ENCODE measurements around the gene IGF1R. TPM values are rescaled to one million over a fixed set of nuclear protein-coding genes. Genes with fewer than 3 reads are reported as not detected.

The IGF1R gene
- total and polyA plus RNA-seq, 5 experiments from 2014 or later, result 2.5 to 122 (median 6.3) TPM

DNA sequence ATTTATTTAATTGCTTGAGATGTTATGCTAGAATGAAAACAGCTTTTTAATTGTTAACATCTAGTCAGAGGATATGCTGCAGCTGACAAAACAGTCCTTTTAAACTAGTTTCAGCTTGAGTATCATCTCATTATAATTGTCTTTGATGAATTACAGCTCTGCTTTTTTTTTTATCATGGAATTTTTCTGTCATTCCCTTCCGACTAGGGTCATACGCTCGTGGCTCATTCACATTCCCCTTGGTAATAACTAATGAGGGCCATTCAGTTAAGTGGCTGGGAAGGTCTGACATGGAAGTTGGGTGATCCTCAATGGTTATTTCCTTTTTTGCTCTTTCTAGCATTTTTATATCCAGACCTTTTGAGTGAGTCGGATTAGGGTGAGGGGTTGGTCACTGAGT lies 282.2 kb downstream of the IGF1R start:
- H3K27me3 Mint-ChIP-seq, result peaks cover 0 to 3% (median 0%) of the 10 kb centered on the region in 5 donors
- H3K9me3 Mint-ChIP-seq, result no peaks in the 10 kb centered on the region
- peaks cover 8 to 89% (median 15%) of the 10 kb centered on the region in 3 donors for H3K36me3 Mint-ChIP-seq
- H3K4me1 Mint-ChIP-seq, result no peaks in the 10 kb centered on the region
- POLR2A ChIA-PET, result no interaction called here
- DNase-seq (no peak), ATAC-seq (no peak)
- no peak overlapping the region for H3K4me3 Mint-ChIP-seq
- H3K27ac Mint-ChIP-seq, result peak overlapping the region in 2 of 10 donors; percentile 1 to 54

DNA sequence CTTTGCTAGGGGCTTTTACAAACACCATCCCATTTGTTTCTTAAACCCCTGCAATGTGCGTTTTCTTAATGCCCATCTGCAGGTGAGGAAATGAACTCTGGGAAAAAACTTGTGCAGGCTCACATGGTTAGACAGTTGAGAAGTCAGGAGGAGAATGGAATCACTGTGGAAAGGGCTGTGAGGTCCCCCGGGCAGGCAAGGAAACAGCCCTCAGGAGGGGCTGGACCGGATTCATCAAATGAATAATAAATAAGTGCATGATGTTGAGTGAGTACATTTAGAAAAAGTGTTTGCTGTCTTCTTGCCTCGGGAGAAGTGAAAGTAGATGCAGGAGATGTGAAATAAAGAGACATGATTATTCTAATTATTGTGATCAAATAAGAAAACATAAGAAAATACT lies 282.7 kb downstream of the IGF1R start:
- POLR2A ChIA-PET, result no interaction called here
- H3K27ac Mint-ChIP-seq, result peak overlapping the region in 3 of 10 donors; percentile 1 to 54 (median 49)

DNA sequence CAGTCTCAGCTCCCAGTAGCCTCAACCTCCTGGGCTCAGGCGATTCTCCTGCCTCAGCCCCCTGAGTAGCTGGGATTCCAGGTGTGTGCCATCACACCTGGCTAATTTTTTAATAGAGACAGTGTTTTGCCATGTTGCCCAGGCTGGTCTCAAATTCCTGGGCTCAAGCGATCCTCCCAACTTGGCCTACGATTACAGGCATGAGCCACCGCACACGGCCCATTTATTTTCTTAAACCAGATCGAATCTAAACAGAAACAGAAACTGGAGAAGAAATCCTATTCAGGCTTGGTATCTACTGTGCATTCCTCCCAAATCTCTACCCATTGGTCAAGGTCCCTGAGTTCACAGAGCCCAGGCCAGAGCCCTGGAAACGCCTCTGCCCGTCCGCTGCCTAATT lies 285.1 kb downstream of the IGF1R start:
- Mint-ChIP-seq H3K4me3 (no peak overlapping the region), H3K36me3 (peaks cover 17 to 92% (median 22%) of the 10 kb centered on the region in 3 donors), H3K27me3 (peaks cover 0 to 3% (median 0%) of the 10 kb centered on the region in 5 donors), H3K9me3 (no peaks in the 10 kb centered on the region), H3K27ac (peak overlapping the region in 1 of 10 donors; percentile 65), H3K4me1 (peaks cover 0 to 2% (median 0%) of the 10 kb centered on the region in 4 donors)
- POLR2A ChIA-PET, result no interaction called here
- DNase-seq (no peak), ATAC-seq (no peak)

More for the DNA sequence above, 282.7 kb downstream of the IGF1R start:
- Mint-ChIP-seq H3K4me1 (no peaks in the 10 kb centered on the region), H3K36me3 (peaks cover 8 to 88% (median 13%) of the 10 kb centered on the region in 3 donors), H3K9me3 (no peaks in the 10 kb centered on the region), H3K27me3 (peaks cover 0 to 3% (median 0%) of the 10 kb centered on the region in 5 donors), H3K4me3 (no peak overlapping the region)
- DNase-seq (no peak), ATAC-seq (no peak)

DNA sequence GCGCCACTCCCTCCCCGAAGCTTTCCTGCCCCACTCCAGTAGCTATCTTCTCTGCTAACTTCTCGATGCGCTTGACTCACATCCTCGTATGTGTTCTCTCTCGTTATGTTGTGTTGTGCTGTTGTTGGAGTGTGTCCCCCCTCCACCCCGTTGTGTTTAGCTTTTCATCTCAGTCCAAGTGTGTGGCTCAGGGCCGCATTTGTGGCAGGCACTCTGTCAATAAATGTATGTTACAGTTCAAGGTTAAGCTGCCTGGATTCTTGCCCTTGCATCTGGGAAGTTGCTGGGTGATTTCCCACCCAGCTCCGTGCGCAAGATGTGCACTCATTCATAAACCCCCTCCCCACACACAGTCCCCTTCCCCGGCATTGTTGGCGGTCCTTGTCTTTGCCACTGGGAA lies 287.4 kb downstream of the IGF1R start:
- Mint-ChIP-seq H3K9me3 (no peaks in the 10 kb centered on the region), H3K4me3 (no peak overlapping the region), H3K4me1 (peaks cover 0 to 2% (median 0%) of the 10 kb centered on the region in 4 donors), H3K27me3 (peaks cover 0 to 3% (median 0%) of the 10 kb centered on the region in 5 donors), H3K36me3 (peaks cover 9 to 95% (median 34%) of the 10 kb centered on the region in 3 donors), H3K27ac (peak overlapping the region in 2 of 10 donors; percentile 30 to 58)
- POLR2A ChIA-PET, result no interaction called here
- no peak for DNase-seq
- no peak for ATAC-seq

DNA sequence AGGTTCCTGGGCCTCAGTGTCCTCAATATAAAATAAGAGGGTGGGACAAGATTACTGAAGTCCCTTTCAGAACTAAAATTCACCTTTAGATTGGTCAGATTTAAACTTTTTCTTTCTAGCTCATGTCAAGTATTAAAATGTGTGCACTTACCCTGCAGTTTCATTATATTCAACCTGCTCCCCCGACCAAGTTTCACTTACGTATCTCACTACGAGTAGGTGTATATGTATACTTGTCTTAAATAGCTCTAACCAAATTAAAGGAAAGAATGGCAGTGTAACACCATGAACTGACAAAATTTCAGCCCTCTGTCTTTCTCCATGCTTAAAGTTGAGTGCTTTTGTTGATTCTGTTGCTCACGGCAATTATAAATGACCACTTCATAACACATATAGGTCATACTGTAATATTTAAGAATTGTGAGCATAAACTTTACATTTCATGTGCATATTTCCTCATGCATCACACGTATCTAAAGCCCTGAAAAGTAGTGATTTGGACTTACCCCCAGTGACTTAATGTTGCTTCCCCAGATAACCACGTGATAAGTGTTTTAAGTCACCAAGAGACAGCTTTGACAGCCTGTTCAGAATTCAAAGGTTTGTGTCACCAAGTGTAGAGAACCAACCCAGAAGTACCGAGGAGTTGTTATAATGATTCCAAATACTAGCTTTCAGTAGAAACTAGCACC lies 289.2 kb downstream of the IGF1R start:
- H3K36me3 Mint-ChIP-seq, result peaks cover 12 to 98% (median 30%) of the 10 kb centered on the region in 3 donors
- H3K27me3 Mint-ChIP-seq, result peaks cover 0 to 3% (median 0%) of the 10 kb centered on the region in 5 donors
- POLR2A ChIA-PET, result no interaction called here
- H3K27ac Mint-ChIP-seq, result peak overlapping the region in 1 of 10 donors; percentile 67
- DNase-seq, result no peak
- H3K4me1 Mint-ChIP-seq, result peaks cover 0 to 2% (median 0%) of the 10 kb centered on the region in 4 donors
- H3K9me3 Mint-ChIP-seq, result no peaks in the 10 kb centered on the region
- ATAC-seq, result no peak
- H3K4me3 Mint-ChIP-seq, result no peak overlapping the region

DNA sequence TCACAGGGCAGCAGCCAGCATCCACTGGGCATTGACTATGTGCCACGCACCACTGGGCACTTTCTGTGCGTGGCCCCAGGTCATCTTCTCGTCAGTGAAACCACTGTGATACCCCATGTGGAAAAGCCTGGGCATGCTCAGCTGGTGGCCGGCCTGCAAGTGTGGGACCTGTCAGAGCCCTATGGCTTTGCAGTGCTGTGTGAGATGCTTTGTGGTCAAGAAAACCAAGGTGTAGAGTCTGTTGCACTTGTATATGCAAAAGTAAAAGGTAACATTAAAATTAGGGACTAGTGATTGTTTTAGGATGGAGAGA lies 289.7 kb downstream of the IGF1R start:
- no peak for ATAC-seq
- peaks cover 12 to 98% (median 30%) of the 10 kb centered on the region in 3 donors for H3K36me3 Mint-ChIP-seq
- peaks cover 0 to 2% (median 0%) of the 10 kb centered on the region in 4 donors for H3K4me1 Mint-ChIP-seq

GRCh38 chr15:98938799-98939198 lies 290.5 kb downstream of the IGF1R start:
- Mint-ChIP-seq H3K27ac (peak overlapping the region in 1 of 10 donors; percentile 22), H3K9me3 (no peaks in the 10 kb centered on the region), H3K36me3 (peaks cover 12 to 98% (median 30%) of the 10 kb centered on the region in 3 donors), H3K4me3 (no peak overlapping the region), H3K4me1 (peaks cover 0 to 2% (median 0%) of the 10 kb centered on the region in 4 donors), H3K27me3 (no peaks in the 10 kb centered on the region)
- POLR2A ChIA-PET, result no interaction called here
- no peak for ATAC-seq
- no peak for DNase-seq

More for the DNA sequence above, 289.7 kb downstream of the IGF1R start:
- Mint-ChIP-seq H3K9me3 (no peaks in the 10 kb centered on the region), H3K27me3 (peaks cover 0 to 3% (median 0%) of the 10 kb centered on the region in 5 donors), H3K27ac (peak overlapping the region in 1 of 10 donors; percentile 67), H3K4me3 (no peak overlapping the region)
- no peak for DNase-seq
- POLR2A ChIA-PET, result no interaction called here

DNA sequence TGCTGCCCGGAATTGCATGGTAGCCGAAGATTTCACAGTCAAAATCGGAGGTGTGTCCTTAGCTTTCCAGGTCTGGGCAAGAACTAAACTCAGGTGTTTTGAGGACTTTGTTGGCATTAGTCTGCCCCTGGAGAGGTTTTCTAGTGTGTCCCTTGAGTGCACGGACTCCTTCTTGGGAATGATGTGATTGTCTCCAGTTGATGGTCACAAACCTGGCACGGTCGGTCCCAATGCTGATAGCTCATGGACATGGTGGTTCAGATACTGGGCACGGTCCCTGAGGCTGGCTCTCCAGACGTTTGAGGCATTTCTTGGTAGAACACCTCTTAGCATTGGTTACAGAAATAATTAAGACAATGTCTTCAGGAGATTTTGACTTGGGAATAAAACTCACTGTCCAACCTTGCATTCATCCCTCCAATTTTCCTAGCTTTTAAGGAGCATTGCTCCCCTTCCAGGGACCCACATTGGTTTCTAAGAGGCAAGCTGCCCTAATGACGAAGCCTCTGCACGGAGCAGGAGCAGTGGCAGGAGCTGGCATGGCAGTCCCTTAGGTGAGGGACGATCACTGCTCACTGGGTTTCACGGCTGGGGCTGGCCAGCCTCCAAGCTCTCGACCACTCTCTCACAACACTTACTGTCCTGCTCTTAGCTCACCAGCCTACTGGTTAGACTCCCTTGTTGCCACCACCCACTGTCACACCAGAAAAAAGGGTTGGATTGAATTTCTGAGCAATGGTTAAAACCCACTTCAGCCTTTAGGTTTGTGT lies 291.2 kb downstream of the IGF1R start:
- H3K9me3 Mint-ChIP-seq, result no peaks in the 10 kb centered on the region
- no peak for DNase-seq
- POLR2A ChIA-PET, result no interaction called here
- peak overlapping the region in 2 of 10 donors; percentile 24 to 33 for H3K27ac Mint-ChIP-seq
- no peak for ATAC-seq
- no peak overlapping the region for H3K4me3 Mint-ChIP-seq
- peaks cover 12 to 96% (median 26%) of the 10 kb centered on the region in 3 donors for H3K36me3 Mint-ChIP-seq
- H3K27me3 Mint-ChIP-seq, result no peaks in the 10 kb centered on the region
- H3K4me1 Mint-ChIP-seq, result peaks cover 0 to 2% (median 0%) of the 10 kb centered on the region in 4 donors

DNA sequence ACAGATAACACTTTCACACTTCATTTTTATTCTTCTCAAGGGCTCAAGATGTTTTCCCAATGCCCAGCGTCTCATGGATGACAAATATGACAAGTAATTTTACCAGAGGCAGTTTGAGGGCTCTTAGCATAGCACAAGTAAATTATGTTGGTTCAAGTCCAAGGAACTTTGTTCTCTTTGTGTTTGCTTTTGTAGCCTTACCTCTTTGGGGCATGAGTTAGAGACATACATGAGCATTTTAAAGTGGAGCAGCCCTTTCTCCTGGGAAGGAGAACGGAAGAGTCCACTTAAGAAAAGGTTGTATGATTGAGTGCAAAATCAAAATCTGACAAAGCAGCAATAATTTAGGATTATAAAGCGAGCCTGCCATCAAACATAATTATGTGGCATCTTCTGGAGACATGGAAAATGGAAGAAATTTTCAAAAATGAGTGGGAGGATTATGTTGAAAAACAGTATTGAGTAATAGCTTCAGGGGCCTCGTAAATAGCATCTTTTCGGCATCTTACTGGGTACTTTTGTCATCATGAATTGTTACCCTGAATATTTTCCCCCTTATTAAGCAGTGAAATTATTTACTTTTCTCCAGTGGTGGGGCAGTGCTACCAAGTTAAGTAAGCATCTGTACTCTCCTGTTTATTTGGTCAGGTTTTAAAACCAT lies 293.4 kb downstream of the IGF1R start:
- no peaks in the 10 kb centered on the region for H3K27me3 Mint-ChIP-seq
- H3K4me3 Mint-ChIP-seq, result no peak overlapping the region
- H3K9me3 Mint-ChIP-seq, result no peaks in the 10 kb centered on the region
- POLR2A ChIA-PET, result no interaction called here
- peak overlapping the region in 1 of 10 donors; percentile 18 for H3K27ac Mint-ChIP-seq
- no peak for ATAC-seq
- H3K36me3 Mint-ChIP-seq, result peaks cover 12 to 90% (median 24%) of the 10 kb centered on the region in 3 donors
- no peak for DNase-seq
- peaks cover 0 to 7% (median 2%) of the 10 kb centered on the region in 4 donors for H3K4me1 Mint-ChIP-seq

GRCh38 chr15:98942431-98942830 lies 294.1 kb downstream of the IGF1R start:
- Mint-ChIP-seq H3K27ac (no peak overlapping the region), H3K27me3 (no peaks in the 10 kb centered on the region), H3K4me1 (peaks cover 0 to 7% (median 2%) of the 10 kb centered on the region in 4 donors), H3K36me3 (peaks cover 9 to 83% (median 20%) of the 10 kb centered on the region in 3 donors), H3K4me3 (no peak overlapping the region), H3K9me3 (no peaks in the 10 kb centered on the region)
- ATAC-seq (no peak), DNase-seq (no peak)
- POLR2A ChIA-PET, result no interaction called here

- Mint-ChIP-seq H3K4me3 (no peak overlapping the region), H3K9me3 (no peaks in the 10 kb centered on the region), H3K4me1 (peaks cover 0 to 7% (median 1%) of the 10 kb centered on the region in 4 donors), H3K27me3 (no peaks in the 10 kb centered on the region), H3K27ac (peak overlapping the region in 1 of 10 donors; percentile 4), H3K36me3 (peaks cover 4 to 83% (median 17%) of the 10 kb centered on the region in 3 donors)
- DNase-seq, result no peak
- POLR2A ChIA-PET, result no interaction called here
- ATAC-seq, result no peak
These were observed 294.7 kb downstream of the IGF1R start for GRCh38 chr15:98943051-98943508.

GRCh38 chr15:98943601-98944151 lies 295.3 kb downstream of the IGF1R start:
- H3K36me3 Mint-ChIP-seq, result peaks cover 5 to 83% (median 19%) of the 10 kb centered on the region in 3 donors
- H3K27ac Mint-ChIP-seq, result peak overlapping the region in 3 of 10 donors; percentile 4 to 87 (median 5)
- no peak for DNase-seq
- POLR2A ChIA-PET, result interaction anchor here (0.7 kb wide), 1 partner anchor 620 kb away, joined by 3 read pairs; no protein-coding TSS in a partner anchor
- H3K4me3 Mint-ChIP-seq, result no peak overlapping the region
- peaks cover 0 to 7% (median 1%) of the 10 kb centered on the region in 4 donors for H3K4me1 Mint-ChIP-seq
- H3K9me3 Mint-ChIP-seq, result no peaks in the 10 kb centered on the region
- ATAC-seq, result no peak
- no peaks in the 10 kb centered on the region for H3K27me3 Mint-ChIP-seq
